LHCN-M2 (cell line): ENCODE results near the gene BIRC7. TPM values are rescaled to one million over a fixed set of nuclear protein-coding genes. Genes with fewer than 3 reads are reported as not detected.

Source experiments
- DNase-seq: peaks from one replicate; pipeline ENCODE4 v3.0.0-alpha.2; 2012; ENCODE audit warnings: low read depth
- total RNA-seq: library from RNA; depleted of rRNA; stranded (reverse); fragments of >200 nt; gene quantifications from 2 replicates; pipeline ENCODE4 v1.2.3, GENCODE V29; 2014

BIRC7 gene
- total RNA-seq, 1 experiment from 2014 or later: not detected

GRCh38 chr20:63224412-63225081 is 11.2 kb upstream of the BIRC7 start:
- DNase-seq: peak; percentile 52

DNA sequence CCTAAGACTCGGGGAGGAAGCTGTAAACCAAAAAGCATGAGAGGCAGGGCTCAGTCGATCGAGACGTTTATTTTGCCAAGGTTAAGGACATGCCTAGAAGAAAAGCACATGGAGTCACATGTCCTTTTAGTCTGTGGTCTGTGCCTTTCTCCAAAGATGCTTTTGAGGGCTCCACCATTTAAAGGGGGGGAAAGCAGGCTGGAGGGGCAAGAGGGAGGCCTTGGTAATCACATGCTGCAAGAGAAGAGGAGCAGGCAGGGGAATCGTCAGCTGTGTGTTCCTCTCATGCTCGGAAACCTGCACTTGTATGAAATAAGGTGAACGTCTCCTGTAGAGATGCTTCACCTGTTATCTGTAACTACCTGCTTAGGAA is 10.6 kb upstream of the BIRC7 start:
- DNase-seq: no peak

DNA sequence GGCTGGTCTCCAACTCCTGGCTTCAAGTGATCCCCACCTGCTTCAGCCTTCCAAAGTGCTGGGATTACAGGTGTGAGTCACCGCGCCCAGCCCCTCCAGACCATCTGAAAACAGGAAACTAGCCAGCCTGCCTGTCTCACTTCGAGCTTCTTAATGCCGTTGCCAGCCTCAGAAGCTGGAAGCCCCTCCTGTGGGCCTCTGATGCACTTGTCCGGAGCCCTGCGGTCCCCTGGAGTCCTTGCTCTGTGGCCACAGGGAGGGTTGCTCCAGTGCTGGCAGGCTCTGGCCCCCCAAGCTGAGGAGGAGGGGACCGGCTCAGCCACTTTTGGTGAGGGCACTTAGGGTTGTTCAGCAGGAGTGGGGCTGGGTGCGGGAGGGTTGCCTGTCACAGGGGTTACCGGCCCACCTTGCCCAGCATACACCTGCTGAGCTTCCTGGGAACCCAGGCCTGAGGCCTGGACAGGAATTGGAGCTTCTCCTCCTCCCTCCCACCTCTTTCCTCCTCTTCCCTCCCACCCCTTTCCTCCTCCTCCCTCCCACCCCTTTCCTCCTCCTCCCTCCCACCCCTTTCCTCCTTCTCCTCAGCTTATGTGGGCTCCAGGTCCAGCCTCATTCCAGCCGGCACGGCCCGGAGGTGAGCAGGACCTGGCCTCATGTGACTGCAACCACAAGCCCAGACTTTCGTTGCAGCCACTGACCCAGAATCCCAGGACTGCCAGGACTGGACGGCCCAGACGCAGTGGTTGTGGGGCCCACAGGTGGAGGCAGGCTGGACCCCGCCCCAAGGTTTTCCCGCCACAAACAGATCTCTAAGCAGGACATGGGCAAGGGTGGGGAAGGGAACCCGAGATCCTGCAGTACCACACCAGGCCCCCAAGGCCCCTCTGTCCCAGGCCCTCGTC is 9.4 kb upstream of the BIRC7 start:
- DNase-seq: no peak

GRCh38 chr20:63227260-63227659 is 8.4 kb upstream of the BIRC7 start:
- no peak for DNase-seq

- DNase-seq: no peak
Observed at GRCh38 chr20:63228806-63229205, 6.9 kb upstream of the BIRC7 start.

- peak; percentile 45 for DNase-seq
Observed at GRCh38 chr20:63230800-63231268, 4.9 kb upstream of the BIRC7 start.

DNA sequence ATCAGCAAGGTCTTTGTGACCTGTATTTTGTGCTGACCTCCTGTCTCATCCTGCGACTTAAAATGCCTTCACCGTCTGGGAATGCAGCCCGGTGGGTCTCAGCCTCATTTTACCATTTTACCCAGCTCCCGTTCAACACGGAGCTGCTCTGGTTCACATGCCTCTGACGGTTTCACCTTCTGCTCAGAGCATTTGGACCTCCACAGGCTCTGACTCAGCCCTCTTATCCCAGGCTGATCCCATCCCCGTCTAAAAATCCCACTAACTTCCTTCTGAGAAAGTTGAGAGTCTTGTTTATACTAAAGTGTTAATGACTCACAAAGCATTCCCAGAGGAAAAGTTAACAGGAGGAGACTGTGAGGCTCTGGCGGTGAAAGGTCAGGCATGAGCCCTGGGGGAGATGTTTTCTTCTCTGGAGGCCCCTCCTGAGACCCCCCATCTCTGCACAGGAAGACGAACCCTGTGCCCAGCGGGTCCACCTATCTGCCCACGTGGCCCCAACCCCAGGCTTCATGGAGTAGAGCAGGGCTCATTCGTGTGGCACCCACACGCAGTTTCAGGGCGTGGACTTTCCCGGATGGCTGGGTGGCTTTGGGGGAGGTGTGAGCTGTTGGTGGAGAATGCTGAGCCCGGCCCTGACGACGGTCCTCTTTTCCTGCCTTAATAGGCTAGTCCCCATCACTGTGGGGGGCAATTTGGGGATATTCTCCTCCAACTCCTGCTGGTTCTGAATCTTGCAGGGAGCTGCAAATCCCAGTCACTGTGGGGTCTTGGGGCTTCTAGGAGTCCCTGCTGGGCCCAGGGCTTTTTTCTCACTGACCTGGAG is 3.3 kb upstream of the BIRC7 start:
- peak; percentile 88 for DNase-seq

DNA sequence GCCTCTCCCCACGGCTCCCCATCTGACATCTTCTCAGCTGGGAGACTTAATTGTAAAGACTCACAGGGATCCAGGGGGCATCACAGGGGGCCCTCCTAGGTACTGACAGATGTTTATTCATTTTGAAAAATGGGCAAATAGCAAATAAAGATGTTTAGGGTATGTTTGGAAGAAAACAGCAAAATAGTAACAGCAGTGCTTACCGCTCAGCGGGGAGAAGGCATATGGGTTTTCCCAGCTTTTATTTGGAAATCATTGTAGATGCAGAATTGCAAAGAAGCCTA is 2.7 kb upstream of the BIRC7 start:
- no peak for DNase-seq

- DNase-seq: no peak
Observed at GRCh38 chr20:63233924-63234323, 1.8 kb upstream of the BIRC7 start.

GRCh38 chr20:63234693-63235398 is 859 bp upstream of the BIRC7 start:
- DNase-seq: no peak

GRCh38 chr20:63236116-63236837 is 572 bp downstream of the BIRC7 start:
- no peak for DNase-seq

- DNase-seq: no peak
Observed at GRCh38 chr20:63238031-63238430, 2.3 kb downstream of the BIRC7 start.

GRCh38 chr20:63238514-63239125 is 2.9 kb downstream of the BIRC7 start:
- DNase-seq: no peak

- no peak for DNase-seq
Observed at GRCh38 chr20:63239431-63239830, 3.7 kb downstream of the BIRC7 start.

DNA sequence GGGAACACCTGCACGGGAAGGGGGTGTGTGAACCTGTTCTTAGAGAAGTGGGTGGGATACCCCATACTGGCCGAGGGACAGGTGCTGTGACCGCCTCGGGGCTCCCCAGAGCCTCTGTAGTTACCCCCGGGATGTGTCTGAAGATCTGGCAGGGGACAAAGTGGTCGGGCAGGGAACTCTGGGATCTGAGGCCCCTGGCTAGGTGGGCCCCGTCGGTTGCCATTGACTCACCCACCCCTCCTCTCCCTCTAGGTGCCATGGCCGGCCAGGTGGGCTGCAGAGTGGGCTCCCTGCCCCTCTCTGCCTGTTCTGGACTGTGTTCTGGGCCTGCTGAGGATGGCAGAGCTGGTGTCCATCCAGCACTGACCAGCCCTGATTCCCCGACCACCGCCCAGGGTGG is 4.3 kb downstream of the BIRC7 start:
- no peak for DNase-seq

DNA sequence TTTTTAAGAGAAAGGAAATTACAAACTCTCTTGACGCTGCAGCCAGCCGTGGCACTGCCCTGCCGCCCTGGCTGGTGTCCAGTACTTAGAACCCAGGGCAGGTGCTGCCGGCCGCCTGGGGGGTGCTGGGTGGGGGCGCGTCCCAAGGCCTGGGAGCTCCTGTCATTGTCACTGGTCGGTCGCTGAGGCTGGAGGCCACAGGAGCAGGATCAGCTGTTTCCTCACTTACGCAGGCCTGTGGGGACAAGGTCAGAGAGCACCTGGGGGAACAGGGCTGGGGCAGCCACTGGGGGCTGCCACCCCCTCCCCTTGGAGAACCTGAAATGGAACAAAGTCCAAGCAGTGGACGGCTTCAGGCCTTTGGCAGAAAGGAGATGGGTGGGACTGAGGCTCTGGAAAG is 5.6 kb downstream of the BIRC7 start:
- DNase-seq: no peak

GRCh38 chr20:63242736-63243135 is 7.0 kb downstream of the BIRC7 start:
- no peak for DNase-seq

- no peak for DNase-seq
Observed at GRCh38 chr20:63243604-63244247, 8.0 kb downstream of the BIRC7 start.

DNA sequence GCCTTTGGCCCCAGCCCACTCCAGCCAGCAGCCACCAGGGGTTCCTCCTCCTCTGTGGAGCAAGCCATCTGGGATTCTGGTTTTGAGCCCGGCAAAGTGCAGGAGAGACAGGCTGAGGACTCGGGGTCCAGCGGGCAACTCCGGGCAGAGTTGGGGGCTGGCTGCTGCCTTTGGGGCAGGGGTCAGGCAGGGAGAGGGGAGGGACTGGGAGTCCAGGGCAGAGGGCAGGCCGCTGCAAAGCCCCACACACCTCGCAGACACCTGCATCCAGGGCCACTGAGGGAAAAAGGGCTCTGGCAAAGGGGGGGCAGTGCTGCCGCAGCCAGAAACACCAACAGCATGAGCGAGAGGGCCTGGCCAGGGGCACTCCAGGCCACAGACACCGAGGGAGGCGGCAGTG is 8.8 kb downstream of the BIRC7 start:
- DNase-seq: no peak
